Vagina (tissue), 2 donors: Measurements from ENCODE around the gene C22orf31. TPM values are rescaled to one million over a fixed set of nuclear protein-coding genes. Genes with fewer than 3 reads are reported as not detected.
A peak's percentile ranks its signal among the peaks of the same experiment; 100 is the strongest.
"Not testable (repeated sequence)": the region's sequence is repeated elsewhere in the genome, so short reads cannot be mapped to it uniquely, and the experiment has no call there.

Experiments used
- DNase-seq, 2 donors: peaks; one replicate each; pipeline ENCODE4 v3.0.0-alpha.2; 2017; ENCODE audit errors: extremely low spot score in 2 of 2
- H3K27ac ChIP-seq: fragments of 200-600 bp; sonication (generic); one replicate; pipeline ENCODE4 v1.5.1; 2019
- H3K27me3 ChIP-seq: fragments of 200-600 bp; sonication (generic); one replicate; pipeline ENCODE4 v1.5.1; 2019
- H3K36me3 ChIP-seq, 2 donors: fragments of 200-600 bp; sonication (generic); one replicate each; pipeline ENCODE4 v1.5.1; 2017 to 2019
- H3K4me1 ChIP-seq: fragments of 200-600 bp; sonication (generic); one replicate; pipeline ENCODE4 v1.5.1; 2019
- H3K4me3 ChIP-seq, 2 donors: fragments of 200-600 bp; sonication (generic); 1 replicate in 1 of 2; 2 replicates in 1 of 2; pipeline ENCODE4 v1.5.1; 2016 to 2019
- H3K9me3 ChIP-seq: fragments of 200-600 bp; sonication (generic); one replicate; pipeline ENCODE4 v1.5.1; 2019
- CTCF ChIP-seq, 3 experiments: fragments of 450-650 bp in 2 of 3; fragments of 200-600 bp in 1 of 3; sonication (generic) in 1 of 3; IDR thresholded peaks; one replicate each; pipeline ENCODE4 v1.5.1; 2017 to 2019; ENCODE audit warnings: antibody characterized with exemption in 3 of 3, mild to moderate bottlenecking in 2 of 3, moderate library complexity in 2 of 3
- POLR2A ChIP-seq, 2 donors: fragments of 450-650 bp; IDR thresholded peaks; one replicate each; pipeline ENCODE4 v1.6.1; 2017; ENCODE audit warnings: antibody characterized with exemption in 2 of 2, mild to moderate bottlenecking in 2 of 2, moderate library complexity in 2 of 2
- POLR2AphosphoS5 ChIP-seq, 2 donors: sonication (generic); formaldehyde crosslinking; IDR thresholded peaks; one replicate each; pipeline ENCODE4 v1.9.0; 2017; ENCODE audit warnings: antibody characterized with exemption in 2 of 2, mild to moderate bottlenecking in 2 of 2, low read depth in 1 of 2; ENCODE audit not compliant: insufficient read depth in 1 of 2
- intact Hi-C: fragments of 100-400 bp; cut with DNase I; formaldehyde crosslinking; loops from one replicate; pipeline ENCODE4 v1.15.1; 2023
- total RNA-seq: library from RNA; depleted of rRNA; stranded (reverse); fragments of >200 nt; gene quantifications from one replicate; pipeline ENCODE4 v1.2.3, GENCODE V29; 2016

The C22orf31 gene
- total RNA-seq, 1 donor from 2014 or later = not detected

DNA sequence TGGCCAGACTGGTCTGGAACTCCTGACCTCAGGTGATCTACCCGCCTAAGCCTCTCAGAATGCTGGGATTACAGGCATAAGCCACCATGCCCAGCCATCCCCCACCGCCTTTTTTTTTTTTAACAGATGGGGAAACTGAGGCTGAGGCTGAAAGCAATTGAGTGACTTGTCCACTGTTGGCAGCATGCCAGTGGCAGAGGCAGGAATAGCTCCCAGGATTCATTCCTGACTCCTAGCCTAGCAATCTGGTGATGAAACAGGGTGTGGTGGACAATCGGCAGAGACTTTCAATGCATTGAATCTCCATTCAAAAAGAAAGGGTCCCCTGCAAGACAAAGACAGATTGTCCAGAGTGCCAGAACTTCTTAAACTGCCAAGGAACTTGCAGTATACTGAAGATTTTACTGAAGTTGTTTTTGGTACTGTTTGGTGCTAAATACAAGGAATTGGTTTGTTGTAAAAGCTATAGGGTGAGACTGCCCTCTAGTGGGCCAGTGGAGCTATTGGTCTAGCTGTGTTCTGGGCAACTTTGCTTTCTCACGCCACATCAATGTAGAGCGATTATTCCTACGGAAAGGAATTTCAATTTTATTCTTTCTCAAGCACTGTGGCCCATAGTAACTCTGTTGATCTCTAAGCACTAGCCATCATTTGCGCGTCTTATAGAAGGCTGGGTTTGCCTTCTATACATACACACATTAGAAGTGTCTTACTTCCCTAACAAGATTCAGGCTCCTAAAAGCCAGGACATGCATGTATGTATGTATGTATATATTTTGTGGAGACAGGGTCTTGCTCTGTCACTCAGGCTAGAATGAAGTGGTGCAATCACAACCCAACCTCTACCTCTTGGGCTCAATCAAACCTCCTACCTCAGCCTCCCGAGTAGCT, 21.0 kb downstream of the C22orf31 start:
- H3K27ac ChIP-seq = peak overlapping the region; percentile 50
- H3K4me1 ChIP-seq = peaks cover 19% of the 10 kb centered on the region
- H3K36me3 ChIP-seq = no peaks in the 10 kb centered on the region
- H3K9me3 ChIP-seq = no peaks in the 10 kb centered on the region
- no peak for DNase-seq
- TF ChIP-seq POLR2AphosphoS5 (IDR thresholded peaks at IDR 0.05; ENCODE audit: insufficient read depth in 1 of 2, low read depth in 1 of 2) = no peak
- TF ChIP-seq POLR2A (IDR thresholded peaks at IDR 0.05) = no peak
- peak; percentile 82 to 96 (median 94) for TF ChIP-seq CTCF (IDR thresholded peaks at IDR 0.05)
- intact Hi-C loops = loop anchor here (5.0 kb wide), 2 partner anchors 178 to 193 kb away; no protein-coding TSS in a partner anchor
- no peaks in the 10 kb centered on the region for H3K27me3 ChIP-seq
- no peak overlapping the region for H3K4me3 ChIP-seq

DNA sequence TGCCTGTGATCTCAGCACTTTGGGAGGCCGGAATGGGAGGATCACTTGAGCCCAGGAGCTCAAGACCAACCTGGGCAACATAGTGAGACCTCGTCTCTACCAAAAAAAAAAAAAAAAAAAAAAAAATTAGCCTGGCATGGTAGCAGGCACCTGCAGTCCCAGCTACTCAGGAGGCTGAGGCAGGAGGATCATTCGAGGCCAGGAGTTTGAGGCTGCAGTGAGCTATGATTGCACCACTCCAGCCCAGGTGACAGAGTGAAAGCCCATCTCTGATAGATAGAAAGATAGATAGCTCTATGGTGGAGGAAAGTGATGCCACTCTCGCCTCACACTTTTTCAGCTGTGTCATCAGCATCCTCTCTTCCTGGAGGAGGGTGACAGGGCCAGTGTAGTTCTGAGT, 21.9 kb downstream of the C22orf31 start:
- intact Hi-C loops = loop anchor here (5.0 kb wide), 2 partner anchors 177 to 192 kb away; no protein-coding TSS in a partner anchor

GRCh38 chr22:29039148-29039547, 22.5 kb downstream of the C22orf31 start:
- Histone ChIP-seq H3K9me3 (no peaks in the 10 kb centered on the region), H3K4me3 (no peak overlapping the region), H3K36me3 (no peaks in the 10 kb centered on the region), H3K27me3 (no peaks in the 10 kb centered on the region), H3K4me1 (peaks cover 9% of the 10 kb centered on the region), H3K27ac (no peak overlapping the region)
- intact Hi-C loops = no loop called here
- DNase-seq = no peak
- TF ChIP-seq POLR2A (IDR thresholded peaks at IDR 0.05) (no peak), POLR2AphosphoS5 (IDR thresholded peaks at IDR 0.05; ENCODE audit: insufficient read depth in 1 of 2, low read depth in 1 of 2) (no peak), CTCF (IDR thresholded peaks at IDR 0.05) (no peak)

More for the DNA sequence above, 21.9 kb downstream of the C22orf31 start:
- H3K4me1 ChIP-seq = peaks cover 15% of the 10 kb centered on the region
- not testable (repeated sequence) for H3K27me3 ChIP-seq, H3K4me3 ChIP-seq, H3K27ac ChIP-seq, H3K9me3 ChIP-seq, DNase-seq, H3K36me3 ChIP-seq

DNA sequence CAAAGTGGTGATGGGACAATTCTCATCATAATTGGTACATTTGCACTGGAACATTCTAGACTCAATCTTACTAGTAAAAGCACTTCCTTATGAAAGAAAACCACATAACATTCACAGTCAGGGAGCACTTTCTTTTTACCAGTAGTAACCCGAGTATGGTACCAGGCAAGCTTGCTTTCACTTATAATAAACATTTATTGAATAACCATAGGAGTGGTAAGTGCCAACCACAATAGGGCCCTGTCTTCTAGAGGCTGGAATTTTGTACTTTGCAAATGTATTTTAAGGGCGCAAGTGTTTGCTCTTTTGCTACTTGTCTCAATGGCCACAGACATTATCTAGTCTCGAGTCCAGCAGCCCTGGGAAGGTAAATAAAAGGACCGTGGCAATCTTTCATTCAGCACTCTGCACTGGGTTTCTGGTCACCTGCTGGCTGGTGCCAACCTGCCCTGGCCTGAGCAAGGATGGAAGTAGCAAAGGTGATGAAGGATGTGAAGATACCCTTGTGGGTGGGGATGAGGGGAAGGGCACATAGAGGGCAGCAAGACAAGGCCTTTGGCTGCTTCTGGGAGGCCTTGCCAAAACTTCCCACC, 24.2 kb downstream of the C22orf31 start:
- Histone ChIP-seq H3K27me3 (no peaks in the 10 kb centered on the region), H3K36me3 (no peaks in the 10 kb centered on the region), H3K4me3 (no peak overlapping the region), H3K27ac (no peak overlapping the region), H3K4me1 (peaks cover 7% of the 10 kb centered on the region), H3K9me3 (no peaks in the 10 kb centered on the region)
- no peak for TF ChIP-seq CTCF (IDR thresholded peaks at IDR 0.05)
- intact Hi-C loops = no loop called here
- no peak for DNase-seq

GRCh38 chr22:29032584-29032983, 29.0 kb downstream of the C22orf31 start:
- no peak overlapping the region for H3K4me3 ChIP-seq
- TF ChIP-seq POLR2A (IDR thresholded peaks at IDR 0.05) (no peak), POLR2AphosphoS5 (IDR thresholded peaks at IDR 0.05; ENCODE audit: insufficient read depth in 1 of 2, low read depth in 1 of 2) (no peak), CTCF (IDR thresholded peaks at IDR 0.05) (no peak)
- H3K9me3 ChIP-seq = no peaks in the 10 kb centered on the region
- intact Hi-C loops = no loop called here
- no peak for DNase-seq
- no peaks in the 10 kb centered on the region for H3K36me3 ChIP-seq
- peak overlapping the region; percentile 91 for H3K27ac ChIP-seq
- H3K4me1 ChIP-seq = peaks cover 32% of the 10 kb centered on the region
- no peaks in the 10 kb centered on the region for H3K27me3 ChIP-seq
